ENCODE measurements around the gene MRPL21. TPM values are rescaled to one million over a fixed set of nuclear protein-coding genes. Genes with fewer than 3 reads are reported as not detected.

Gene MRPL21
- total and polyA plus RNA-seq, 2 of the 8 experiments (the other 6 are each of a cell fraction or from before 2014, with no cell fraction given) = 102 to 107 TPM

DNA sequence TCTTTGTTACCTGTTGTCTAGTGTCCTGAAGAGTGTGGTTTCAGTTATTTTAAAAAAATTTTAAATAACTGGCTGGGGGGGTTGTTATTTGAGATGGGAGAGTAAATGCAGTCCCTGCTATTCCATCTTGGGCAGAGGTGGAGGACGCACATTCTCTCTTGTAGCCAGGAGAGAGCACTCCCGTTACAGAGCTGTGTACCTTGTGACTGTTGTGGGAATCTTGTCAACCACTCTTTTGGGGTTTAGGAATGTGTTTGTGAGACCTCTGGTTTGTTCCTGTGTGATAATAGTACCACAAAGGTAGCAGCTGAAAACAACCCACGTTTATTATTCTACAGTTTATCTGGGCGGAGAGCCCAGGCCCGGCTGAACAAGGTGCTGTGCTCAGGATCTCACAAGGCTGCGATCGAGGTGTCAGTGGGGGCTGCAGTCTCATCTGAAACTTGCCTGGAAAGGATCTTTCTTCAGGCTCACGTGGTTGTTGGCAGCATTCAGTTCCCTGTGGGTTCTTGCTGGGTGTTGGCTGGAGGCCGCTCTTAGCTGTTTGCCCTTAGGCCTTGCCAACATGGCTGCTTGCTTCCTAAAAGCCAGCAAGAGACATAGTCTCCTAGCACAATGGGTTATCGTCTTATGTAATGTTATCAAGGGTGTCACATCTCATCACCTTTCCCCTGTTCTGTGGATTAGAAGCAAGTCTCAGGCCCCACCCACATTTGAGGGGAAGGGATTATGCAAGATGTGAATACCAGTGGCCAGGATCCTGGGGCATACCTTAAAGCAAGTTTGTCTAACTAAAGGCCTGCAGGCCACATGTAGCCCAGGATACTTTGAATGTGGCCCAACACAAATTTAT lies 20.7 kb upstream of the MRPL21 start (continued):
- TF ChIP-seq SIRT6 (IDR thresholded peaks at IDR 0.05; ENCODE audit: low read length) (no peak), TEAD4 (IDR thresholded peaks at IDR 0.05; ENCODE audit: low read depth, low read length) (no peak), RXRA (IDR thresholded peaks at IDR 0.05; ENCODE audit: insufficient read depth, low read depth, low read length) (no peak), SAP30 (IDR thresholded peaks at IDR 0.05; ENCODE audit: insufficient read depth, insufficient replicate concordance, low read length) (no peak), CBX5 (IDR thresholded peaks at IDR 0.05; ENCODE audit: low read depth, low read length) (no peak), HDAC2 (IDR thresholded peaks at IDR 0.05; ENCODE audit: borderline replicate concordance in 1 of 2, low read depth in 2 of 2, low read length in 2 of 2) (no peak), GTF2F1 (IDR thresholded peaks at IDR 0.05; ENCODE audit: borderline replicate concordance, low read depth, low read length) (no peak)
- TF ChIP-seq, protein P1, sequence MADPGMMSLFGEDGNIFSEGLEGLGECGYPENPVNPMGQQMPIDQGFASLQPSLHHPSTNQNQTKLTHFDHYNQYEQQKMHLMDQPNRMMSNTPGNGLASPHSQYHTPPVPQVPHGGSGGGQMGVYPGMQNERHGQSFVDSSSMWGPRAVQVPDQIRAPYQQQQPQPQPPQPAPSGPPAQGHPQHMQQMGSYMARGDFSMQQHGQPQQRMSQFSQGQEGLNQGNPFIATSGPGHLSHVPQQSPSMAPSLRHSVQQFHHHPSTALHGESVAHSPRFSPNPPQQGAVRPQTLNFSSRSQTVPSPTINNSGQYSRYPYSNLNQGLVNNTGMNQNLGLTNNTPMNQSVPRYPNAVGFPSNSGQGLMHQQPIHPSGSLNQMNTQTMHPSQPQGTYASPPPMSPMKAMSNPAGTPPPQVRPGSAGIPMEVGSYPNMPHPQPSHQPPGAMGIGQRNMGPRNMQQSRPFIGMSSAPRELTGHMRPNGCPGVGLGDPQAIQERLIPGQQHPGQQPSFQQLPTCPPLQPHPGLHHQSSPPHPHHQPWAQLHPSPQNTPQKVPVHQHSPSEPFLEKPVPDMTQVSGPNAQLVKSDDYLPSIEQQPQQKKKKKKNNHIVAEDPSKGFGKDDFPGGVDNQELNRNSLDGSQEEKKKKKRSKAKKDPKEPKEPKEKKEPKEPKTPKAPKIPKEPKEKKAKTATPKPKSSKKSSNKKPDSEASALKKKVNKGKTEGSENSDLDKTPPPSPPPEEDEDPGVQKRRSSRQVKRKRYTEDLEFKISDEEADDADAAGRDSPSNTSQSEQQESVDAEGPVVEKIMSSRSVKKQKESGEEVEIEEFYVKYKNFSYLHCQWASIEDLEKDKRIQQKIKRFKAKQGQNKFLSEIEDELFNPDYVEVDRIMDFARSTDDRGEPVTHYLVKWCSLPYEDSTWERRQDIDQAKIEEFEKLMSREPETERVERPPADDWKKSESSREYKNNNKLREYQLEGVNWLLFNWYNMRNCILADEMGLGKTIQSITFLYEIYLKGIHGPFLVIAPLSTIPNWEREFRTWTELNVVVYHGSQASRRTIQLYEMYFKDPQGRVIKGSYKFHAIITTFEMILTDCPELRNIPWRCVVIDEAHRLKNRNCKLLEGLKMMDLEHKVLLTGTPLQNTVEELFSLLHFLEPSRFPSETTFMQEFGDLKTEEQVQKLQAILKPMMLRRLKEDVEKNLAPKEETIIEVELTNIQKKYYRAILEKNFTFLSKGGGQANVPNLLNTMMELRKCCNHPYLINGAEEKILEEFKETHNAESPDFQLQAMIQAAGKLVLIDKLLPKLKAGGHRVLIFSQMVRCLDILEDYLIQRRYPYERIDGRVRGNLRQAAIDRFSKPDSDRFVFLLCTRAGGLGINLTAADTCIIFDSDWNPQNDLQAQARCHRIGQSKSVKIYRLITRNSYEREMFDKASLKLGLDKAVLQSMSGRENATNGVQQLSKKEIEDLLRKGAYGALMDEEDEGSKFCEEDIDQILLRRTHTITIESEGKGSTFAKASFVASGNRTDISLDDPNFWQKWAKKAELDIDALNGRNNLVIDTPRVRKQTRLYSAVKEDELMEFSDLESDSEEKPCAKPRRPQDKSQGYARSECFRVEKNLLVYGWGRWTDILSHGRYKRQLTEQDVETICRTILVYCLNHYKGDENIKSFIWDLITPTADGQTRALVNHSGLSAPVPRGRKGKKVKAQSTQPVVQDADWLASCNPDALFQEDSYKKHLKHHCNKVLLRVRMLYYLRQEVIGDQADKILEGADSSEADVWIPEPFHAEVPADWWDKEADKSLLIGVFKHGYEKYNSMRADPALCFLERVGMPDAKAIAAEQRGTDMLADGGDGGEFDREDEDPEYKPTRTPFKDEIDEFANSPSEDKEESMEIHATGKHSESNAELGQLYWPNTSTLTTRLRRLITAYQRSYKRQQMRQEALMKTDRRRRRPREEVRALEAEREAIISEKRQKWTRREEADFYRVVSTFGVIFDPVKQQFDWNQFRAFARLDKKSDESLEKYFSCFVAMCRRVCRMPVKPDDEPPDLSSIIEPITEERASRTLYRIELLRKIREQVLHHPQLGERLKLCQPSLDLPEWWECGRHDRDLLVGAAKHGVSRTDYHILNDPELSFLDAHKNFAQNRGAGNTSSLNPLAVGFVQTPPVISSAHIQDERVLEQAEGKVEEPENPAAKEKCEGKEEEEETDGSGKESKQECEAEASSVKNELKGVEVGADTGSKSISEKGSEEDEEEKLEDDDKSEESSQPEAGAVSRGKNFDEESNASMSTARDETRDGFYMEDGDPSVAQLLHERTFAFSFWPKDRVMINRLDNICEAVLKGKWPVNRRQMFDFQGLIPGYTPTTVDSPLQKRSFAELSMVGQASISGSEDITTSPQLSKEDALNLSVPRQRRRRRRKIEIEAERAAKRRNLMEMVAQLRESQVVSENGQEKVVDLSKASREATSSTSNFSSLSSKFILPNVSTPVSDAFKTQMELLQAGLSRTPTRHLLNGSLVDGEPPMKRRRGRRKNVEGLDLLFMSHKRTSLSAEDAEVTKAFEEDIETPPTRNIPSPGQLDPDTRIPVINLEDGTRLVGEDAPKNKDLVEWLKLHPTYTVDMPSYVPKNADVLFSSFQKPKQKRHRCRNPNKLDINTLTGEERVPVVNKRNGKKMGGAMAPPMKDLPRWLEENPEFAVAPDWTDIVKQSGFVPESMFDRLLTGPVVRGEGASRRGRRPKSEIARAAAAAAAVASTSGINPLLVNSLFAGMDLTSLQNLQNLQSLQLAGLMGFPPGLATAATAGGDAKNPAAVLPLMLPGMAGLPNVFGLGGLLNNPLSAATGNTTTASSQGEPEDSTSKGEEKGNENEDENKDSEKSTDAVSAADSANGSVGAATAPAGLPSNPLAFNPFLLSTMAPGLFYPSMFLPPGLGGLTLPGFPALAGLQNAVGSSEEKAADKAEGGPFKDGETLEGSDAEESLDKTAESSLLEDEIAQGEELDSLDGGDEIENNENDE (IDR thresholded peaks at IDR 0.05; ENCODE audit: insufficient replicate concordance, low read length) = no peak
- TF ChIP-seq, protein P2, sequence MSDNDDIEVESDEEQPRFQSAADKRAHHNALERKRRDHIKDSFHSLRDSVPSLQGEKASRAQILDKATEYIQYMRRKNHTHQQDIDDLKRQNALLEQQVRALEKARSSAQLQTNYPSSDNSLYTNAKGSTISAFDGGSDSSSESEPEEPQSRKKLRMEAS (IDR thresholded peaks at IDR 0.05) = no peak
